Keratinocyte (primary cell): ENCODE measurements around the gene CPED1.

Source experiments
- EZH2 ChIP-seq: IDR thresholded peaks from one replicate; pipeline ENCODE4 v1.6.1; 2012; ENCODE audit warnings: inconsistent platforms, mild to moderate bottlenecking, low read length, moderate library complexity
- TF ChIP-seq, protein P1 (sequence below), 3 experiments: IDR thresholded peaks in 1 of 3; conservative IDR thresholded peaks in 1 of 3; optimal IDR thresholded peaks in 1 of 3; 2 replicates in 2 of 3; 3 replicates in 1 of 3; pipeline versions ENCODE3 to v1.5.1; 2011; ENCODE audit warnings: low read length in 3 of 3, mild to moderate bottlenecking in 3 of 3, moderate library complexity in 2 of 3, control low read depth in 1 of 3, inconsistent platforms in 1 of 3; ENCODE audit not compliant: insufficient read depth in 2 of 3; ENCODE audit errors: extremely low read depth in 1 of 3

DNA sequence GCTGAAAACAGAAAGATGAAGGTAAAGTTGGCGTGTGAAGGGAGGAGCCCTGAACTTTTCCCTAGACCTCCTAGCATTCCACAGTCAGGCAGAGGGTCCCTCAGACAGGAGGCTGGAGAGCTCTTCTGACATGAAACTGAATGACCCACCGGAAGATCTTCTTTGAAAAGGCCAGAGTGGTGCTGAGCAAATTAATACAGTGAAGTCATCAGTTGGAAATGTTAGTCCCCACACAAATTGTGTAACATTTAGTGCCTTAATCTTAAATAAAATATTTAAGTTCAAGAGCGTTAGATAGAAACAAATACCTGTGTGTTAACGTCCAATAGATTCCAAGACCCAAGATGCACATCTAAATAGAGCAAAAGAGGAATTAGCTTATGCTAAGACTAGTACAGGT, 291.3 kb downstream of the CPED1 start:
- TF ChIP-seq, protein P1, sequence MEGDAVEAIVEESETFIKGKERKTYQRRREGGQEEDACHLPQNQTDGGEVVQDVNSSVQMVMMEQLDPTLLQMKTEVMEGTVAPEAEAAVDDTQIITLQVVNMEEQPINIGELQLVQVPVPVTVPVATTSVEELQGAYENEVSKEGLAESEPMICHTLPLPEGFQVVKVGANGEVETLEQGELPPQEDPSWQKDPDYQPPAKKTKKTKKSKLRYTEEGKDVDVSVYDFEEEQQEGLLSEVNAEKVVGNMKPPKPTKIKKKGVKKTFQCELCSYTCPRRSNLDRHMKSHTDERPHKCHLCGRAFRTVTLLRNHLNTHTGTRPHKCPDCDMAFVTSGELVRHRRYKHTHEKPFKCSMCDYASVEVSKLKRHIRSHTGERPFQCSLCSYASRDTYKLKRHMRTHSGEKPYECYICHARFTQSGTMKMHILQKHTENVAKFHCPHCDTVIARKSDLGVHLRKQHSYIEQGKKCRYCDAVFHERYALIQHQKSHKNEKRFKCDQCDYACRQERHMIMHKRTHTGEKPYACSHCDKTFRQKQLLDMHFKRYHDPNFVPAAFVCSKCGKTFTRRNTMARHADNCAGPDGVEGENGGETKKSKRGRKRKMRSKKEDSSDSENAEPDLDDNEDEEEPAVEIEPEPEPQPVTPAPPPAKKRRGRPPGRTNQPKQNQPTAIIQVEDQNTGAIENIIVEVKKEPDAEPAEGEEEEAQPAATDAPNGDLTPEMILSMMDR (optimal IDR thresholded peaks at IDR 0.05 in 1 of 3, IDR thresholded peaks at IDR 0.05 in 1 of 3, conservative IDR thresholded peaks at IDR 0.05 in 1 of 3; ENCODE audit: extremely low read depth in 1 of 3, insufficient read depth in 2 of 3, low read length in 3 of 3) = no peak
- TF ChIP-seq EZH2 = no peak
